H9 (cell line): ENCODE measurements around the gene TSNAX. TPM values are rescaled to one million over a fixed set of nuclear protein-coding genes. Genes with fewer than 3 reads are reported as not detected.

Experiments used
- DNase-seq: peaks from one replicate; pipeline ENCODE4 v3.0.0-alpha.2; 2017
- H2AFZ ChIP-seq: one replicate; pipeline ENCODE4 v1.6.1; 2013; ENCODE audit warnings: mild to moderate bottlenecking, low read length, control low read depth, moderate library complexity
- H2AK5ac ChIP-seq: 2 replicates; pipeline ENCODE4 v1.6.1; 2013; ENCODE audit warnings: low read length, control low read depth, mixed read lengths; ENCODE audit not compliant: insufficient read length
- H2BK120ac ChIP-seq: one replicate; pipeline ENCODE4 v1.6.1; 2013; ENCODE audit warnings: low read depth, mild to moderate bottlenecking, low read length, control low read depth, inconsistent platforms; ENCODE audit not compliant: poor library complexity, severe bottlenecking
- H2BK12ac ChIP-seq: 2 replicates; pipeline ENCODE4 v1.6.1; 2013; ENCODE audit warnings: low read length, control low read depth, mixed read lengths, low read depth; ENCODE audit not compliant: insufficient read length
- H2BK15ac ChIP-seq: 2 replicates; pipeline ENCODE4 v1.6.1; 2013; ENCODE audit warnings: low read depth, low read length, control low read depth
- H2BK20ac ChIP-seq: one replicate; pipeline ENCODE4 v1.6.1; 2013; ENCODE audit warnings: low read depth, mild to moderate bottlenecking, low read length, control low read depth, inconsistent platforms; ENCODE audit not compliant: poor library complexity, severe bottlenecking
- H2BK5ac ChIP-seq: 2 replicates; pipeline ENCODE4 v1.6.1; 2013; ENCODE audit warnings: low read length, control low read depth, mixed read lengths; ENCODE audit not compliant: insufficient read length
- H3K14ac ChIP-seq: 2 replicates; pipeline ENCODE4 v1.6.1; 2013; ENCODE audit warnings: low read length, control low read depth; ENCODE audit not compliant: insufficient read depth
- H3K18ac ChIP-seq: 2 replicates; pipeline ENCODE4 v1.6.1; 2013; ENCODE audit warnings: low read depth, mild to moderate bottlenecking, mixed read lengths, low read length, control low read depth; ENCODE audit not compliant: insufficient read length
- H3K23ac ChIP-seq: 2 replicates; pipeline ENCODE4 v1.6.1; 2013; ENCODE audit warnings: low read length, control low read depth, mixed read lengths, low read depth; ENCODE audit not compliant: insufficient read length
- H3K23me2 ChIP-seq: 2 replicates; pipeline ENCODE4 v1.6.1; 2013; ENCODE audit warnings: low read depth, mild to moderate bottlenecking, mixed read lengths, low read length, control low read depth; ENCODE audit not compliant: insufficient read length, poor library complexity, severe bottlenecking
- H3K27ac ChIP-seq: 2 replicates; pipeline ENCODE4 v1.5.1; 2013; ENCODE audit warnings: low read length, control low read depth, mixed read lengths, low read depth; ENCODE audit not compliant: insufficient read length
- H3K27me3 ChIP-seq: 2 replicates; pipeline ENCODE4 v1.6.1; 2013; ENCODE audit warnings: low read length, control low read depth, inconsistent platforms; ENCODE audit not compliant: insufficient read depth
- H3K4ac ChIP-seq: 2 replicates; pipeline ENCODE4 v1.6.1; 2013; ENCODE audit warnings: low read depth, mild to moderate bottlenecking, control low read depth, inconsistent platforms, low read length, moderate library complexity
- H3K4me1 ChIP-seq: 2 replicates; pipeline ENCODE4 v1.6.1; 2013; ENCODE audit warnings: low read length, control low read depth, inconsistent platforms; ENCODE audit not compliant: insufficient read depth
- H3K4me2 ChIP-seq: 2 replicates; pipeline ENCODE4 v1.6.1; 2013; ENCODE audit warnings: low read length, control low read depth, mixed read lengths; ENCODE audit not compliant: insufficient read length, insufficient read depth
- H3K56ac ChIP-seq: 2 replicates; pipeline ENCODE4 v1.6.1; 2013; ENCODE audit warnings: low read depth, mild to moderate bottlenecking, mixed read lengths, low read length, control low read depth; ENCODE audit not compliant: insufficient read length
- H3K79me1 ChIP-seq: 2 replicates; pipeline ENCODE4 v1.6.1; 2013; ENCODE audit warnings: low read depth, mild to moderate bottlenecking, moderate library complexity, low read length, control low read depth, inconsistent platforms; ENCODE audit not compliant: insufficient read depth, poor library complexity, severe bottlenecking
- H3K79me2 ChIP-seq: 2 replicates; pipeline ENCODE4 v1.6.1; 2013; ENCODE audit warnings: low read length, control low read depth, inconsistent platforms; ENCODE audit not compliant: insufficient read depth
- H3K9ac ChIP-seq: 2 replicates; pipeline ENCODE4 v1.6.1; 2013; ENCODE audit warnings: low read length, control low read depth, mixed read lengths; ENCODE audit not compliant: insufficient read length; ENCODE audit errors: extremely low read depth
- H3K9me3 ChIP-seq: one replicate; pipeline ENCODE4 v1.6.1; 2013; ENCODE audit warnings: low read depth, low read length, inconsistent platforms; ENCODE audit not compliant: control insufficient read depth
- H3T11ph ChIP-seq: one replicate; pipeline ENCODE4 v1.6.1; 2013; ENCODE audit warnings: mild to moderate bottlenecking, low read length, control low read depth, inconsistent platforms
- H4K20me1 ChIP-seq: one replicate; pipeline ENCODE4 v1.6.1; 2013; ENCODE audit not compliant: control insufficient read depth, insufficient read length, insufficient read depth
- H4K5ac ChIP-seq: 2 replicates; pipeline ENCODE4 v1.6.1; 2013; ENCODE audit warnings: low read depth, mild to moderate bottlenecking, mixed read lengths, low read length, control low read depth; ENCODE audit not compliant: insufficient read length
- H4K8ac ChIP-seq: replicated peaks from 2 replicates; pipeline ENCODE4 v1.6.1; 2013; ENCODE audit warnings: low read length, control low read depth, mixed read lengths, low read depth; ENCODE audit not compliant: insufficient read length
- H4K91ac ChIP-seq: 2 replicates; pipeline ENCODE4 v1.6.1; 2013; ENCODE audit warnings: low read depth, mild to moderate bottlenecking, moderate library complexity, mixed read lengths, low read length, control low read depth; ENCODE audit not compliant: insufficient read length
- H3K27ac Mint-ChIP-seq, 3 experiments: 2 replicates in 2 of 3; 3 replicates in 1 of 3; pipeline ENCODE4 v1.8.0; 2020 to 2021; ENCODE audit warnings: mixed read lengths in 3 of 3, mild to moderate bottlenecking in 1 of 3, moderate library complexity in 1 of 3
- H3K27me3 Mint-ChIP-seq: 2 replicates; pipeline ENCODE4 v1.8.0; 2021; ENCODE audit warnings: low read depth, mild to moderate bottlenecking, moderate library complexity, mixed read lengths
- H3K36me3 Mint-ChIP-seq, 3 experiments: 2 replicates in 2 of 3; 3 replicates in 1 of 3; pipeline ENCODE4 v1.8.0; 2020 to 2021; ENCODE audit warnings: low read depth in 3 of 3, mixed read lengths in 3 of 3; ENCODE audit not compliant: insufficient read depth in 1 of 3
- H3K4me1 Mint-ChIP-seq, 2 experiments: 2 replicates each; pipeline ENCODE4 v1.8.0; 2020; ENCODE audit warnings: mixed read lengths in 2 of 2
- H3K4me3 Mint-ChIP-seq, 2 experiments: 2 replicates in 1 of 2; 3 replicates in 1 of 2; pipeline ENCODE4 v1.8.0; 2020 to 2021; ENCODE audit warnings: mild to moderate bottlenecking in 2 of 2, mixed read lengths in 2 of 2, moderate library complexity in 1 of 2
- H3K9me3 Mint-ChIP-seq, 2 experiments: 2 replicates in 1 of 2; 3 replicates in 1 of 2; pipeline ENCODE4 v1.8.0; 2020; ENCODE audit warnings: mild to moderate bottlenecking in 2 of 2, mixed read lengths in 2 of 2, moderate library complexity in 1 of 2
- WGBS: extraction: QIAGEN DNeasy Blood & Tissue Kit; methylation state at CpG from one replicate; pipeline ENCODE4 v1.1.7; 2013; ENCODE audit warnings: missing lambda C conversion rate, low lambda C conversion rate, mixed read lengths; ENCODE audit not compliant: insufficient read length; ENCODE audit errors: extremely low coverage; 5-methylcytosine and 5-hydroxymethylcytosine counted together
- total RNA-seq: library from RNA; stranded (reverse); gene quantifications from 2 replicates; pipeline ENCODE4 v1.2.1, GENCODE V29; 2021
- TF ChIP-seq, protein P1 (sequence below): fragments of 200-600 bp; sonication (generic); conservative IDR thresholded peaks from 3 replicates; pipeline ENCODE4 v1.8.0; 2021; ENCODE audit warnings: antibody characterized with exemption, mild to moderate bottlenecking

TSNAX gene
- total RNA-seq, 1 experiment from 2014 or later: 39.9 TPM

DNA sequence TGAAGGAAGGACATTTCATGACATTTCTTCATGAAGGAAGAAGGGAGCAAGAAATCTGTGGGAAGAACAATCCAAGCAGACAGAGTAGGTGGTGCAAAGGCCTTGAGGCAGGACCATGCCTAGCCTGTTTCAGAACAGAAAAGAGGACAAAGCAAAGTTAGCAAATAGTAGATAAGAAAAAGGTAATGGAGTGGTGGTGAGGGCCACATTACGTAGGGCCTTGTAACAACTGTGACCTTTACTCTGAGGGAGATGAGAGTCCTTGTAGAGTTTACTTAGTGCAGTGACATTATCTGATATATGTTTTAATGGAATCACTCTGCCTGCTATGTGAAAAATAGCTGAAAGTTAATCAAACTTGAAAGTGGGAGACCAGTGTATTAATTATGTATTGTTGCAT, 6.4 kb upstream of the TSNAX start:
- no CpG with 5 or more reads among the region's 1 CpG for WGBS
- no peaks in the 10 kb centered on the region for H3K79me2 ChIP-seq
- H3K36me3 Mint-ChIP-seq: no peaks in the 10 kb centered on the region; a peak in 1 of 7 replicates

More for the DNA sequence above, 6.4 kb upstream of the TSNAX start:
- Histone ChIP-seq H2BK120ac (no peak overlapping the region), H3T11ph (no peak overlapping the region), H3K9ac (no peak overlapping the region), H3K79me1 (no peaks in the 10 kb centered on the region), H3K27me3 (no peaks in the 10 kb centered on the region), H3K27ac (no peak overlapping the region), H3K23me2 (no peaks in the 10 kb centered on the region), H2BK12ac (no peak overlapping the region), H2AK5ac (no peak overlapping the region), H4K91ac (no peak overlapping the region), H3K4me1 (peaks cover 3% of the 10 kb centered on the region; the same call in 1 of the 2 replicates), H3K18ac (no peak overlapping the region), H3K14ac (no peak overlapping the region), H3K4ac (no peak overlapping the region), H3K23ac (no peak overlapping the region), H2BK15ac (no peak overlapping the region), H4K20me1 (no peaks in the 10 kb centered on the region), H3K4me2 (no peak overlapping the region), H3K9me3 (no peaks in the 10 kb centered on the region), H4K8ac (no peak overlapping the region), H4K5ac (no peak overlapping the region), H3K56ac (no peak overlapping the region), H2BK5ac (no peak overlapping the region), H2AFZ (no peak overlapping the region), H2BK20ac (no peak overlapping the region)
- H3K9me3 Mint-ChIP-seq: no peaks in the 10 kb centered on the region
- H3K27ac Mint-ChIP-seq: no peak overlapping the region
- DNase-seq: no peak
- H3K27me3 Mint-ChIP-seq: peaks cover 6% of the 10 kb centered on the region
- H3K4me3 Mint-ChIP-seq: no peak overlapping the region
- peaks cover 28 to 29% of the 10 kb centered on the region in 2 experiments for H3K4me1 Mint-ChIP-seq
- TF ChIP-seq, protein P1, sequence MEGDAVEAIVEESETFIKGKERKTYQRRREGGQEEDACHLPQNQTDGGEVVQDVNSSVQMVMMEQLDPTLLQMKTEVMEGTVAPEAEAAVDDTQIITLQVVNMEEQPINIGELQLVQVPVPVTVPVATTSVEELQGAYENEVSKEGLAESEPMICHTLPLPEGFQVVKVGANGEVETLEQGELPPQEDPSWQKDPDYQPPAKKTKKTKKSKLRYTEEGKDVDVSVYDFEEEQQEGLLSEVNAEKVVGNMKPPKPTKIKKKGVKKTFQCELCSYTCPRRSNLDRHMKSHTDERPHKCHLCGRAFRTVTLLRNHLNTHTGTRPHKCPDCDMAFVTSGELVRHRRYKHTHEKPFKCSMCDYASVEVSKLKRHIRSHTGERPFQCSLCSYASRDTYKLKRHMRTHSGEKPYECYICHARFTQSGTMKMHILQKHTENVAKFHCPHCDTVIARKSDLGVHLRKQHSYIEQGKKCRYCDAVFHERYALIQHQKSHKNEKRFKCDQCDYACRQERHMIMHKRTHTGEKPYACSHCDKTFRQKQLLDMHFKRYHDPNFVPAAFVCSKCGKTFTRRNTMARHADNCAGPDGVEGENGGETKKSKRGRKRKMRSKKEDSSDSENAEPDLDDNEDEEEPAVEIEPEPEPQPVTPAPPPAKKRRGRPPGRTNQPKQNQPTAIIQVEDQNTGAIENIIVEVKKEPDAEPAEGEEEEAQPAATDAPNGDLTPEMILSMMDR: no peak
